Naive B cell (primary cell): ENCODE data around the gene SETD5. TPM values are rescaled to one million over a fixed set of nuclear protein-coding genes. Genes with fewer than 3 reads are reported as not detected.

Source experiments
- ATAC-seq, 2 donors: fragments of 150-1000 bp; cut with Tn5 transposase; 2 replicates each; pipeline ENCODE4 v1.10.0; 2021; ENCODE audit warnings: low read depth in 2 of 2, mild to moderate bottlenecking in 2 of 2, moderate library complexity in 2 of 2
- DNase-seq: peaks from one replicate; pipeline ENCODE4 v3.0.0; 2022
- H3K27ac Mint-ChIP-seq, 6 donors: one replicate each; pipeline ENCODE4 v1.8.0; 2020 to 2022; ENCODE audit warnings: mild to moderate bottlenecking in 6 of 6, mixed read lengths in 6 of 6, moderate library complexity in 5 of 6, inconsistent platforms in 2 of 6
- H3K27me3 Mint-ChIP-seq, 3 donors: one replicate each; pipeline ENCODE4 v1.8.0; 2021 to 2022; ENCODE audit warnings: mixed read lengths in 3 of 3, mild to moderate bottlenecking in 1 of 3
- H3K36me3 Mint-ChIP-seq, 2 donors: one replicate each; pipeline ENCODE4 v1.8.0; 2020 to 2022; ENCODE audit warnings: mixed read lengths in 2 of 2, inconsistent platforms in 1 of 2, mild to moderate bottlenecking in 1 of 2
- H3K4me1 Mint-ChIP-seq, 3 donors: one replicate each; pipeline ENCODE4 v1.8.0; 2020 to 2022; ENCODE audit warnings: mixed read lengths in 3 of 3, inconsistent platforms in 1 of 3, mild to moderate bottlenecking in 1 of 3, moderate library complexity in 1 of 3
- H3K4me3 Mint-ChIP-seq, 8 donors: one replicate each; pipeline ENCODE4 v1.8.0; 2020 to 2022; ENCODE audit warnings: mild to moderate bottlenecking in 8 of 8, mixed read lengths in 8 of 8, moderate library complexity in 8 of 8, inconsistent platforms in 2 of 8
- H3K9me3 Mint-ChIP-seq, 7 donors: one replicate each; pipeline ENCODE4 v1.8.0; 2020 to 2022; ENCODE audit warnings: mixed read lengths in 7 of 7, mild to moderate bottlenecking in 5 of 7, inconsistent platforms in 2 of 7, moderate library complexity in 1 of 7
- polyA plus RNA-seq, 6 donors: library from polyadenylated mRNA; unstranded; fragments of 300-500 nt; fragmentation: Illumina TruSeq; gene quantifications; one replicate each; pipeline ENCODE4 v1.2.3, GENCODE V29; 2021; ENCODE audit warnings: low read depth in 6 of 6

The SETD5 gene
- polyA plus RNA-seq, 6 donors from 2014 or later = 26.9 to 80.7 (median 42.5) TPM

DNA sequence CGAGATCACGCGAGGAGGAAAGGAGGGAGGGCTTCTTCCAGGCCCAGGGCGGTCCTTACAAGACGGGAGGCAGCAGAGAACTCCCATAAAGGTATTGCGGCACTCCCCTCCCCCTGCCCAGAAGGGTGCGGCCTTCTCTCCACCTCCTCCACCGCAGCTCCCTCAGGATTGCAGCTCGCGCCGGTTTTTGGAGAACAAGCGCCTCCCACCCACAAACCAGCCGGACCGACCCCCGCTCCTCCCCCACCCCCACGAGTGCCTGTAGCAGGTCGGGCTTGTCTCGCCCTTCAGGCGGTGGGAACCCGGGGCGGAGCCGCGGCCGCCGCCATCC is 1.1 kb upstream of the SETD5 start:
- Mint-ChIP-seq H3K36me3 (peaks cover 4 to 8% of the 10 kb centered on the region in 2 donors), H3K4me1 (peaks cover 57 to 70% (median 63%) of the 10 kb centered on the region in 3 donors), H3K9me3 (no peaks in the 10 kb centered on the region), H3K27ac (peak overlapping the region in 5 of 6 donors; percentile 95 to 100 (median 98)), H3K27me3 (no peaks in the 10 kb centered on the region), H3K4me3 (peak overlapping the region; percentile 94 to 100 (median 98))
- DNase-seq (no peak), ATAC-seq (peak; percentile 8 to 10)

DNA sequence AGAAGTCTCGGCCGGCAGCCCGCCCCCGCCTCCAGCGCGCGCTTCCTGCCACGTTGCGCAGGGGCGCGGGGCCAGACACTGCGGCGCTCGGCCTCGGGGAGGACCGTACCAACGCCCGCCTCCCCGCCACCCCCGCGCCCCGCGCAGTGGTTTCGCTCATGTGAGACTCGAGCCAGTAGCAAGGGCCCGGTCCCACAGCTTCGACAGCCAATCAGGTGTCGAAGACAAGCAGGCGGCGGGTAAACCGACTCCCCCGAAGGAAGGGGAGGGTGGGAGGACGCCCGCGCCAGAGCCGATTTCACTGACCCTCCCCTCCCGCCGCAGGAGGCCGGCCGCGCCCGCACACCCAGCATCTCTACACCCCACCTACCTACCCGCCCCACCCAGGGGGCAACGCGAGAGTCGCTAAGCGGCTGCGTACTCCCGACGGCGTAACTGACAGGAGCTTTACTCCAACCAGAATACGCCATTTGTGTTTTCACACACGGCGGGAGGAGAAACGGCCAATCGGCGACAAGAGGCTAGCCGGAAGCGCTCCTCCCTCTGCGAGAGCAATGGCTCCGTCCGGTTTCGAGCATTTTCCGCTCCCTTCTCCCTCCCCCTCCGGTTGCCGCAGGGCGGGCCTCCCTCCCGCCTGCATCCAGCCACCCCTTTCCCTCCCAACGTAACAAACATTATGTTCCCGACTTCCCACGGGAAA is 633 bp upstream of the SETD5 start:
- Mint-ChIP-seq H3K27ac (peak overlapping the region; percentile 99 to 100 (median 99)), H3K9me3 (no peaks in the 10 kb centered on the region), H3K27me3 (no peaks in the 10 kb centered on the region), H3K36me3 (peaks cover 0 to 8% of the 10 kb centered on the region in 2 donors), H3K4me3 (peak overlapping the region; percentile 95 to 100 (median 98)), H3K4me1 (peaks cover 56 to 69% (median 63%) of the 10 kb centered on the region in 3 donors)
- DNase-seq (peak; percentile 100), ATAC-seq (peak; percentile 65)

DNA sequence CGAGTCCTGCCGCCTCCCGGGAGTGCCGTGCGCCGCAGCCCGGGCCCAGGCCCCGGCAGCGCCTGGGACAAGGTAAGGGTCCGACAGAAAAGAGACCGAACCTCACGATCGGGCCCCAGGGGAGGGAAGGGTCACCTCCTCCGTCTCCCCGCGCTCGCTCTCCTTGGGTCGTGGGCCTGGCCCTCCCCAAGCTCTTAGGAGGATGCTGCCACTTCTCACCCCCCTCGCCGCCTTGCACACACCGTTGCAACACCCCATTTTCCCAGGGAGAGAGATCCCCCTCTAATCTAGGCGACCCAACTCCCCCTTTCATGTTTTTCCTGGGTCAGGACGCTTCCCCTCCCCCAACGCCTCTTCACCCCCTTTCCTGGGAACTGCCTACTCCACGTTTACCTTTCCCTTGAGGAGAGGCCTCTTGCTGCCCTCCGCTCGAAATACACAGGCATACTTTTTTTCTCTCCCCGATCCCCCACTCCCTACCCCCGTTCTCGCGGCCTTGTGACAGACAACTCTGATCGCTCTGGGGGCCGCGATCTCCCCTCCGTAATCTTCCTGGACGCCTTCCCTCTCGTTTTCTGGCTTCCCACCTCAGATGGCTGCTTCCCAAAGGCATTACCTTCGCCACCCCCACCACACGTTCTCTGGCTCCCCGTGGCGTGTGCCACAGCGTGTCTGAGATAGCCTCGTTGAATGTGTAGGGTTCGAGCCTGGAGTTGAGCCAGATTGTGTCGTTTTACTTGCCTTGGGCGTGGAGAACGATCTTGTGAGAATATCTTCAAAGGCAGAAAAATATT is 688 bp downstream of the SETD5 start:
- no peaks in the 10 kb centered on the region for H3K9me3 Mint-ChIP-seq
- peaks cover 64 to 71% (median 69%) of the 10 kb centered on the region in 3 donors for H3K4me1 Mint-ChIP-seq
- H3K27me3 Mint-ChIP-seq = no peaks in the 10 kb centered on the region
- H3K36me3 Mint-ChIP-seq = peaks cover 0 to 8% of the 10 kb centered on the region in 2 donors
- H3K4me3 Mint-ChIP-seq = peak overlapping the region; percentile 93 to 99 (median 98)
- ATAC-seq = no peak
- H3K27ac Mint-ChIP-seq = peak overlapping the region; percentile 98 to 100 (median 99)
- peak; percentile 26 for DNase-seq

DNA sequence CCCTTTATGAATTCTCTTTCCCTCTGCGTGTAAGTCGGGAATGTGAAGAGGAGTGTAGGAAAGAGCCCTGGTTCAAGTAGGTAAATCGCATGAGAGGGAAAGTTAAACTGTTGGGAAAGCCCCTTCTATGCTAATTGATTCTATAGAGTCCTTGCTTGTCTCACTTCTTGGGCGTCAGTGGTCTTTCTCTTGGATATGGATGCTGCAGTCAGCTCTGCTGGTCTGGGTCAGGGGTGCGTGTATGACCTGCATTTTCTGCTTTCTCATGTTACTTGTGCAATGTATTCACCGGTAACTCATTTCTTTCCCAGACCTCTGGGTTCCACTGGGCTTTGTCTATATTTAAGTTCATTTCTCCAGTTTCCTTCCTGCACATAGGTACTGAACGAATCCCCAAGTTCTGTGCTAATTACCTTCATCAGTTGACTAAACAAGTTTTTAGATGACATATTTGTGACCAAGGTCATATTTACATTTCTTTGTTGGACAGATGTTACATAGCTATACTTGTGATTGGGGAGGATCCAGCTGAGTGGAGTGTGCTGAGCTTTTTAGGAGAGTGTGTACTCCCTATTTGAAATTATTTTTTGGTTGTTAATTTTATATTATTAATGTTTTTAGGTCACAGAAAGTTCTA is 1.4 kb downstream of the SETD5 start:
- DNase-seq (peak; percentile 26), ATAC-seq (no peak)
- Mint-ChIP-seq H3K4me3 (peak overlapping the region; percentile 93 to 99 (median 98)), H3K27me3 (no peaks in the 10 kb centered on the region), H3K9me3 (no peaks in the 10 kb centered on the region), H3K4me1 (peaks cover 65 to 75% (median 70%) of the 10 kb centered on the region in 3 donors), H3K36me3 (peaks cover 0 to 8% of the 10 kb centered on the region in 2 donors), H3K27ac (peak overlapping the region; percentile 98 to 100 (median 99))

DNA sequence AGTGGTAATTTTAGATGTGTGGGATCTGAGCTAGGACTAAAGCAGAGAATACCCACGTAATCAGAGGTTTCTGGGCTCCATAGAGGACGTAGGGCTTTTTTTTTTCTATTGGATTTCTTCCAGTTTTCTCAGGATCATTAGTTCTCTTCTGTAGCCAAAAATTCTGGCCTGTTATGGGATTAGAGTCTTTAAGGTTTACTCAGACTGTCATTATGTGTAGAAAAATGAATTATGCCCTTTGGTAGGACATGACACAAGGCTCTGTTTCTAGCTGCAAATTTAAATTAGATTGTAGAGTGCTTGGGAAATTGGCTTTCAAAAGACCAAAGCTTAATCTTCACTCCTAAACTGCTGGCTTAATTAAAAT is 1.9 kb downstream of the SETD5 start:
- DNase-seq = no peak
- no peaks in the 10 kb centered on the region for H3K9me3 Mint-ChIP-seq
- H3K36me3 Mint-ChIP-seq = peaks cover 0 to 8% of the 10 kb centered on the region in 2 donors
- H3K27ac Mint-ChIP-seq = peak overlapping the region; percentile 36 to 100 (median 78)
- H3K4me1 Mint-ChIP-seq = peaks cover 64 to 70% (median 69%) of the 10 kb centered on the region in 3 donors
- no peaks in the 10 kb centered on the region for H3K27me3 Mint-ChIP-seq
- no peak for ATAC-seq
- H3K4me3 Mint-ChIP-seq = peak overlapping the region; percentile 67 to 99 (median 96)

DNA sequence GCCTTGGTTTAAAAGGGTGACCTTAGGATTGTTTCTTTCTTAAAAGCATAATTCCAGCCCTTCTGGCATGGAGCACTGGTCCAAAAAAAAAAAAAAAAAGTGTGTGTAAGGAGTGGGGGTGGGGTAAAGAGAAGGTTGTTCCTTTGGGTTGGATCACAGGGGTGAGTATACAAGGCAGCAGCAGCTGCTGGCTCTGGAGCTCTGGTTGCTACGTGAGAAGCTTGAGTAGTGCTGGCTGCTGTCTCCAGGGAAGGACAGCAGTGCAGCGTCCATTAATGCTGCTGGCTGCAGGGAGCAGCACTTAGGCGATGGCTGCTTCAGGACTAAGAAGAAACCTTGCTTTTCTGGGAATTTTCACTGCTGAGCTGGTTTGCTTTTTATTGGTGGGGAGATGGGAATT is 2.3 kb downstream of the SETD5 start:
- Mint-ChIP-seq H3K27me3 (no peaks in the 10 kb centered on the region), H3K4me1 (peaks cover 63 to 70% (median 69%) of the 10 kb centered on the region in 3 donors), H3K36me3 (peaks cover 0 to 8% of the 10 kb centered on the region in 2 donors), H3K9me3 (no peaks in the 10 kb centered on the region), H3K27ac (peak overlapping the region in 5 of 6 donors; percentile 36 to 100 (median 70)), H3K4me3 (peak overlapping the region; percentile 67 to 99 (median 96))
- DNase-seq (no peak), ATAC-seq (no peak)

DNA sequence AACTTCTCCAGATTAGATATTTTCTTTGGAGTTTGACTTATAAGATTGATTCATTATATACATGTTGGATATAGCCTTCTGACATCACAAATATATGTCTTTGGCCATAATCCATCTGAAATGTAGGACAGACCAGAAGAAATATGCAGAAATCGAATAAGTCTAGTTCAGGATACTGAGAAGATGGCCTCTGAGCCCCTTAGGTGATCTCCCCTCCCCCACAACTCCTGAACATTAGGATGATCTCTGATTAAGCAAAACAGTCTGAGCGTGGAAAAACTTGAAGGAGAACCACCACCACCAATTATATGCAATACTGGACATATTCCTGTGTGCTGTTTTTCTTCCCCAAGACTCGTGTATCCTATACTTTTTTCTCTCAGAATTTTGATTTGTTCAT is 3.2 kb downstream of the SETD5 start:
- no peak for ATAC-seq
- H3K4me1 Mint-ChIP-seq = peaks cover 60 to 69% (median 66%) of the 10 kb centered on the region in 3 donors
- H3K36me3 Mint-ChIP-seq = peaks cover 0 to 8% of the 10 kb centered on the region in 2 donors
- DNase-seq = no peak
- no peaks in the 10 kb centered on the region for H3K27me3 Mint-ChIP-seq
- peak overlapping the region in 2 of 6 donors; percentile 65 to 100 for H3K27ac Mint-ChIP-seq
- no peaks in the 10 kb centered on the region for H3K9me3 Mint-ChIP-seq
- peak overlapping the region in 4 of 8 donors; percentile 39 to 99 (median 60) for H3K4me3 Mint-ChIP-seq

DNA sequence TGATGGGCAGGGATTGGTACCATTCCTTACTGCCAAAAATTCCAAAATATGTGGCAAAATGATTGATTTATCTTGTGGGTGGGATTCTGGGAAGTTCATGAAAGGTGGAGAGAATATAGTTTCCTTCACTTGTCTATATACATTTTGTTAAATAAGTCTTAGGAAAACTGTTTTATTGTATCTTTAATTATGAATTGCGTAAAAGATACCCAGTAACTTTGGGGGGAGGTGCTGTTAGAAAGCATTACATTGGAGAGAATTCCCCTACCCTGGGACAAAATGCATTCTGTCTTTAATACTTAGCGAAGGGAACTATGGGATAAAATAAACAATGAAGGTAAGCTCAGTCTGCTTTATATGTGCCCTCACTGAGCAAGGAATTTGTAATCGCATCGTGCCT is 4.6 kb downstream of the SETD5 start:
- no peak for DNase-seq
- peaks cover 0 to 8% of the 10 kb centered on the region in 2 donors for H3K36me3 Mint-ChIP-seq
- peak overlapping the region in 3 of 6 donors; percentile 29 to 100 (median 71) for H3K27ac Mint-ChIP-seq
- H3K4me3 Mint-ChIP-seq = peak overlapping the region in 1 of 8 donors; percentile 49
- ATAC-seq = no peak
- no peaks in the 10 kb centered on the region for H3K9me3 Mint-ChIP-seq
- peaks cover 58 to 77% (median 66%) of the 10 kb centered on the region in 3 donors for H3K4me1 Mint-ChIP-seq
- no peaks in the 10 kb centered on the region for H3K27me3 Mint-ChIP-seq

DNA sequence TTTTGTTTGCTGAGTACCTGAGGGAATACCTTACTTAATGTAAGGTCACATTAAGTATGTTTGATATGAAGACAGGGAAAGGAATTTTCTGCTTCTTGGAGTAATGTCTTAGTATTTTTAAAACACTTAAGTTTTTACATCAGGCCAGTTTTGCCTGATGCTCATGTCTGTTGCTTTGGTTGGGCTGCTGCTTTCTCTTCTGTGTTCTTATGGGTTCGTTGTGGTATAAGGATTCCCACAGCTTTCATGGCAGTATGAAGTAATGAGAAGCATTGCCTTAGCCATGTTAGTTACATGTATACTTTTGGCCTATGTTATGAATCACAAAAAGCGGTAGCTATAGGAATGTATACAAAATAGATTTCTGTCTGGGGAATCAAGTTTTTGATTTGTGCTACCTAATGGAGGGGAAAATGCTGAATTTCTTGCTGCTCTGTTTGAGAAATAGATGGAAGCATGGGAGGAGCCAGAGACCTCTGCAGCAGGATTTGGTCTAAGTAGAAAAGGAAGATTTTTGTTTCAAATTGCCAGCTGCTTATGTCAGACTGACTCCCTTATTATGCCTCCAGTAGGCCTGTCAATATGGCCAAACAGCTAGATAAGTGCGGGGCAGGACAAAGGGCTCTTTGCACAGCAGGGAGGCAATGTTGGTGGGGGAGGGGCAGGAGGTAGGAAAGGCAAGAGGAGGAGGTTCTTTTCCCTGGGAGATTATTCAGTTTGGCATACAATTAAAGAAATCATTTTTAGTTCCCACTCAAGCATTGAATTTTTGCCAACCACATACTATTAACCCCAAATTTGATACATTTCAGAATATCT is 5.2 kb downstream of the SETD5 start:
- Mint-ChIP-seq H3K4me1 (peaks cover 62 to 83% (median 73%) of the 10 kb centered on the region in 3 donors), H3K9me3 (no peaks in the 10 kb centered on the region), H3K36me3 (peaks cover 0 to 8% of the 10 kb centered on the region in 2 donors), H3K4me3 (peak overlapping the region in 1 of 8 donors; percentile 49), H3K27ac (peak overlapping the region in 2 of 6 donors; percentile 2 to 90), H3K27me3 (no peaks in the 10 kb centered on the region)
- DNase-seq = no peak
- ATAC-seq = no peak

DNA sequence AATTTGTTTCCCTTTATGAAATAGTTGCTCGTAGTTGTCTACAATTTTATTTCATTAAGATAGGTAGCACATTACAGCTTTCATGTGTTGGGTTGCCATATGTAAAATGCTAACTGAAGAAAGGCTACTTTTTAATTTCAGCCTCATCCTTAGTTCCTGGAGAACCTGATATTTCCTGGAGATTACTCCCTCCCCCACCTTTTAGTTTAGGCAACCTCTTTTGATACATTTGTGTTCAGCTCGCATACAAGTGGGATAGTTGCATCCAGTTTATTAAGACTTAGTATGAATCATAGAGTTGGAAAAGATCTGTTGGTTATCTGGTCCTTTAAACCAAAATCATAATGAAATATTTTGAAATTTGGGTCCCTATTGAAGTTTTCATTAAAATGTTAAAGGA is 6.0 kb downstream of the SETD5 start:
- peaks cover 0 to 2% of the 10 kb centered on the region in 2 donors for H3K36me3 Mint-ChIP-seq
- no peak for ATAC-seq
- no peaks in the 10 kb centered on the region for H3K27me3 Mint-ChIP-seq

DNA sequence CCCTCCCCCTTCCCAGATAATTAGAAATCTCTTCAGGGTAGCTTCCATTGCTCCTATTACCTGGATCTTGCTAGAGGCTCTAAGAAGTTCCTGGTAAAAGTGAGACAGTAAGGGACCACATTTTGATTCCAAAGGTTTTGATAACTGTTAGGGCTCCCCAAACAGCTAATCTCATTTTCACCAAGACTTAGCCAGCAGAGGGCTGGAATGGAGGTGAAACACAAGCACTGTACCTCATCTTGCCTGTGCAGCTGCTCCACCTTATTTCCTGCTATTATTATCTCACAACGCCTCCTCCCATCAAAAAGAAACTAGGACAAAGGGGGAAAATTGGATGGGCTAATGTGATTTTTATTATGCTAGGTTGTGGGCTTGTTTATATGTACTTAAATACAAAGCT is 7.3 kb downstream of the SETD5 start:
- no peak for DNase-seq
- H3K27me3 Mint-ChIP-seq = no peaks in the 10 kb centered on the region
- H3K27ac Mint-ChIP-seq = peak overlapping the region in 2 of 6 donors; percentile 69 to 82

More for the DNA sequence above, 6.0 kb downstream of the SETD5 start:
- H3K4me3 Mint-ChIP-seq = no peak overlapping the region
- no peaks in the 10 kb centered on the region for H3K9me3 Mint-ChIP-seq
- H3K27ac Mint-ChIP-seq = peak overlapping the region in 1 of 6 donors; percentile 38
- peaks cover 58 to 84% (median 70%) of the 10 kb centered on the region in 3 donors for H3K4me1 Mint-ChIP-seq
- DNase-seq = no peak

DNA sequence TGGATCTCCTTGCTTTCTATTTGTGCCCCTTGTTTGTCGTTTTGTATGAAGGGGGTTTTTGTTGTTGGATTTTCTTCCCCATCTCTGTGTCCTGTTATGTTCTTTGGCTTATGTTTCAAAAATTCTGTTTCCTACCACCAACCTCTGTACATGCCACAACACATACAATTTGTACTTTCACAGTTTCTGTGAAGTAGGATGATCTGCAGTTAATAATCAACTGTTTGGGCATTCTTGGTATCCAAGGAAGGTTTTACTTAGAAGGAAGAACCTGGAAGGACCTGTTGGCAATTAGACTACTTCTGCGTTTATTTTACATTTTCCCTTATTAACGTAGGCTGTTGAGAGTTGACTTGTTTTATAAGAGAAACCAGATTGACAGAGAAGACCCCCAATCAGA is 8.3 kb downstream of the SETD5 start:
- DNase-seq (no peak), ATAC-seq (no peak)
- Mint-ChIP-seq H3K4me1 (peaks cover 58 to 81% (median 67%) of the 10 kb centered on the region in 3 donors), H3K9me3 (peaks cover 0 to 5% (median 0%) of the 10 kb centered on the region in 7 donors), H3K27me3 (no peaks in the 10 kb centered on the region), H3K36me3 (peaks cover 0 to 7% of the 10 kb centered on the region in 2 donors), H3K4me3 (peak overlapping the region in 2 of 8 donors; percentile 25 to 63), H3K27ac (peak overlapping the region in 3 of 6 donors; percentile 38 to 66 (median 42))

More for the DNA sequence above, 7.3 kb downstream of the SETD5 start:
- peaks cover 0 to 5% of the 10 kb centered on the region in 2 donors for H3K36me3 Mint-ChIP-seq
- peaks cover 55 to 80% (median 66%) of the 10 kb centered on the region in 3 donors for H3K4me1 Mint-ChIP-seq
- peak overlapping the region in 2 of 8 donors; percentile 4 to 31 for H3K4me3 Mint-ChIP-seq
- peaks cover 0 to 2% (median 0%) of the 10 kb centered on the region in 7 donors for H3K9me3 Mint-ChIP-seq
- peak; percentile 46 to 49 for ATAC-seq
